ENCODE measurements around the gene THSD4.

DNA sequence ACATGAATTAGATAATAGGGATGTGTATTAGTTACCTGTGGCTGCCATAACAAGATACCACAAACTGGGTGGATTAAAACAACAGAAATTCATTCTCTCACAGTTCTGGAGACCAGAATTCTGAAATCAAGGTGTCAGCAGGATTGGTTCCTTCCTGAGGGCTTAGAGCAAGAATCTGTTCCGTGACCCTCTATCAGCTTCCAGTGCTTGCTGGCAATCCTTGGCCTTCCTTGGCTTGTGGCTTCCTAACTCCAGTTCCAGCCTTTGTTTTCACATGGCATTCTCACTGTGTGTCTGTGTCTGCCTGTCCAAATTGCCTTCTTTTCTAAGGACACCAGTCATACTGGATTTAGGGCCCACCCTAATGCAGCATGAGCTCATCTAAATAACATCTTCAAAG is 600.6 kb downstream of the THSD4 start:
- TF ChIP-seq, protein P1, sequence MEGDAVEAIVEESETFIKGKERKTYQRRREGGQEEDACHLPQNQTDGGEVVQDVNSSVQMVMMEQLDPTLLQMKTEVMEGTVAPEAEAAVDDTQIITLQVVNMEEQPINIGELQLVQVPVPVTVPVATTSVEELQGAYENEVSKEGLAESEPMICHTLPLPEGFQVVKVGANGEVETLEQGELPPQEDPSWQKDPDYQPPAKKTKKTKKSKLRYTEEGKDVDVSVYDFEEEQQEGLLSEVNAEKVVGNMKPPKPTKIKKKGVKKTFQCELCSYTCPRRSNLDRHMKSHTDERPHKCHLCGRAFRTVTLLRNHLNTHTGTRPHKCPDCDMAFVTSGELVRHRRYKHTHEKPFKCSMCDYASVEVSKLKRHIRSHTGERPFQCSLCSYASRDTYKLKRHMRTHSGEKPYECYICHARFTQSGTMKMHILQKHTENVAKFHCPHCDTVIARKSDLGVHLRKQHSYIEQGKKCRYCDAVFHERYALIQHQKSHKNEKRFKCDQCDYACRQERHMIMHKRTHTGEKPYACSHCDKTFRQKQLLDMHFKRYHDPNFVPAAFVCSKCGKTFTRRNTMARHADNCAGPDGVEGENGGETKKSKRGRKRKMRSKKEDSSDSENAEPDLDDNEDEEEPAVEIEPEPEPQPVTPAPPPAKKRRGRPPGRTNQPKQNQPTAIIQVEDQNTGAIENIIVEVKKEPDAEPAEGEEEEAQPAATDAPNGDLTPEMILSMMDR (IDR thresholded peaks at IDR 0.05; ENCODE audit: low read length): no peak
- no peak for TF ChIP-seq EZH2 (IDR thresholded peaks at IDR 0.05; ENCODE audit: borderline replicate concordance, low read length)
